ENCODE data around the gene GSK3B.
"Not testable (repeated sequence)": the region's sequence is repeated elsewhere in the genome, so short reads cannot be mapped to it uniquely, and the experiment has no call there.

The GSK3B gene

DNA sequence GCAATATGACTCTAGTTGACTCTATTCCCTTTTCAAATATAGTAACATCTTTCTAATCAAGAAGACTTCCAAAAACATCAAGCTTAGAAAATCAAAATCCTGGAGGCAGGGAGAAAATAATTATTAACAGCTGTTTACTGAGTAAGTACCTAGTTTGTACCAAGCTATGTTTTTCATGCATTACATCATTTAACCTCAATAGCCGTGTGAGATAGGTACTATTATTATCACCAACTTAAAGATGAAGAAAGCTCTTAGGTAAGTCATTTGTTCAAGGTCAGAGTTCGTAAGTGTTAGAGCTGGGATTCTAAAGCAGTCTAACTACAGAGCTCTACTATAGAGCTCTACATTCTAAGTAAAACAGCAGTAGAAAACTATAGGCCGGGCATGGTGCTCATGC, 41.6 kb downstream of the GSK3B start:
- DNase-seq (ENCODE audit: low read depth) = no peak

DNA sequence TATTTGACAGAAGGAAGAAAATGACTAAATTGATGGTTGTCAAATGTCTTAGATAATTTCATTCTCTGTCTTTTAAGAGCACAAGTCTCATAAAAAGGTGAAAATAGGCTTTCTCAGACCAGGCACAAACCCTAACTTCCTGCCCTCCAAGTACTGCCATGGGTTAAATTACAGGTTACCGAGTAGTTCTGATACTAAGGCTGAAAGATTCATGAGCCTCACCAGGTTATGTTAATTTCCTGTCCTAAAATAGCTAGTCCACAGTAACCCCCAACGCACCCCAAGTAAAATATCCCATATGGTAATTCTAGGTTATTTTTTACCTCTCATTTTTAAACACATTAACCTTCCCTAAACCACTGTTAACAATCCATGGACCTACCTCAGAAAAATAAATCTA, 42.0 kb downstream of the GSK3B start:
- no peak for DNase-seq (ENCODE audit: low read depth)

DNA sequence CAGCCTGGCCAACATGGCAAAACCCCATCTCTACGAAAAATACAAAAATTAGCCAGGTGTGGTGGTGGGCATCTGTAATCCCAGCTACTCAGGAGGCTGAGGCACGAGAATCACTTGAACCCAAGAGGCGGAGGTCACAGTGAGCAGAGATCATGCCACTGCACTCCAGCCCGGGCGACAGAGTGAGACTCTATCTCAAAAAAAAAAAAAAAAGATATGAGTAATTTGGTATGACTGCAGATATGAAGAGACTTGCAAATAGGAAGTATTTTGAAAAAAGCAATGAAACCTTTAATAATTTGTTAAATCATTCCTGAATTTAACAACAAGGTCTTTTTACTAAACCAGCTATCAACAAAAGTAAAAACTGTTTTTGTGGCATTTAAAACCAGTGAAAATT, 42.7 kb downstream of the GSK3B start:
- not testable (repeated sequence) for DNase-seq (ENCODE audit: low read depth)

DNA sequence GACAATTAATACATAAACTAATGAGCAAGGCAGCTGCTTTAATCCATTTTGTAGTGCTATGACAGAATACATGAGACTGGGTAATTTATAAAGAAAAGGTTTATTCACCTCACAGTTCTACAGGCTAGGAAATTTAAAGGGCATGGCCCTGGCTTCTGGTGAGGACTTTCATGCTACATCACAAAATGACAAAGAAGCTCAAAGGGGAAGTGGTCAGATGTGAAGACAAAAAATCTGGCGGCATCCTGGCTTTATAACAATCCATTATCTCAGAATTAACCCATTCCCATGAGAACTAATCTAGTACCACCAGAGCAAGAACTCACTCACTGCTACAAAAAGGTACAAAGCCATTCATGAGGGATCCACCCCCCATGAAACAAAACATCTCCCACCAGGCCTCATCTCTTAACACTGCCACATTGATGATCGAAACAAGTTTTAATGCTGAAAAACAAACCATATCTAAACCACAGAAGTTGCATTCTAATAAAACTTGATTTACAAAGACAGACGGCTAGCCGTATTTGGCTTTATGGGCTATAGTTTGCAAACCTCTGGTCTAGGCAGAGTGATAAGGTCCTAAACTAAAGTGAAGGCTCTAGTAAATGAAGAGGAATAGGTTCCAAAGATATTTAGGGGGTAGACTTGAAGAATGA, 44.2 kb downstream of the GSK3B start:
- no peak for DNase-seq (ENCODE audit: low read depth)

DNA sequence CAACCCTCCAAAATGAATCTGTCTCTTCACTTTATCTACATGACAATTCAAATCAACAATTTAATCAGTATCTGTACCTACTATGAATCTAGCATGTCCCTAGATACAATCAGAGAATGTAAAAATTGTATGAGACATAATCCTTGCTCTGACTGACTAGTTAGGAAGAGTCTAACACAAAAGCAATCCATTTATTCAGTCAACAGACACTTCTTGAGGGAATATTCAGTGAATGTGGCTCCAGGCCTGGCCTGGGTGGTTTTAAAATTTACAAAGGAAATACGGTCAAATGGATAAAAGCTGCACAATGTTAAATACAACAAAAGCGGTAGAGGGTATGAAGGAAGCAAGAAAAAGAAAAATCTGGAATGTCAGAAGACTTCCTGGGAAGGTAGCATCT, 45.2 kb downstream of the GSK3B start:
- DNase-seq (ENCODE audit: low read depth) = no peak

DNA sequence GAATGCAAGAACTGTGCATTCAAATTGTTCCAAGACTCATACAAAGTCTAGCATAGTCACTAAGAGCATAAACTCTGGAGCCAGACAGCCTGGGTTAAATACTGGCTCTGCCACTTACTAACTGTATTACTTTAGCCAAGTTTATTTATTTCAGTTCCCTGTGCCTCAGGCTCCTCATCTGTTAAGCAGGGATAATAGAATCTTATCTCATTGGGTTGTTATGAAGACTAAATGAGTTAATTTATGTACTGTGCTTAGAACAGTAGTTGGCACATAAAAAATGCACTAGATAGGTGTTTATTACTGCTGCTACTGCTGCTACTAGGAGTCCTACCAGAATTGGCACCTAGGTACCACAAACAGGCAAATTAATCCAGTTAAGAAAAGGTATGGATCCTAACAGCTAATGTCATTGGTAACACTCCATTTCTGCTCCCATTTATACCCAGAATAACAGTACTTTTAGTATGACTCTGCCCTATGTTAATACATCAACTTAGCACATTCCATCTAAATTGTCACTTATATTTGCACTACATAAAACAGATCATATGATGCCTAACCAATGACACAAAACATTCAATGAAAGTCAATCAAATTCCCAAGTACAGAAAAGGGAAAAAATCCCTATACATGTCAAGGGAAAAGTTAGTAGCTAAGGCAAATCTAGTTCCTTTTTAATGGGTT, 45.7 kb downstream of the GSK3B start:
- no peak for DNase-seq (ENCODE audit: low read depth)

DNA sequence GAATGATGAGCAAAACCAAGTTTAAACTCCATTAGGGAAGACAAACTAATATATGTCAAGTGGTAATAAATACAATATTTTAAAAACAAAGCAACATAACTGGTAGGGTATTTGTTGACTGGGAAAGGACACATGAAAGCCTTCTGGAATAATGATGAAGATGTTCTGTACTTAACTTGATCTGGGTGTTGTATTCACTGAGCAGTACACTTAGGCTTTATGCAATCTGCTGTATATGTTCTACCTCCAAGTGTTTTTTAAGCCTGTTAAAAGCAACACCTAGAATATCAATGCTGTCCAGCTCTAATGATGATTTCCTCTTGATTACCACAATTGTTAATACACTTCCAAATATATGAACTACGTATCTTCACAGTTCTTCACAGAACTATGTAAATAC, 46.6 kb downstream of the GSK3B start:
- no peak for DNase-seq (ENCODE audit: low read depth)

DNA sequence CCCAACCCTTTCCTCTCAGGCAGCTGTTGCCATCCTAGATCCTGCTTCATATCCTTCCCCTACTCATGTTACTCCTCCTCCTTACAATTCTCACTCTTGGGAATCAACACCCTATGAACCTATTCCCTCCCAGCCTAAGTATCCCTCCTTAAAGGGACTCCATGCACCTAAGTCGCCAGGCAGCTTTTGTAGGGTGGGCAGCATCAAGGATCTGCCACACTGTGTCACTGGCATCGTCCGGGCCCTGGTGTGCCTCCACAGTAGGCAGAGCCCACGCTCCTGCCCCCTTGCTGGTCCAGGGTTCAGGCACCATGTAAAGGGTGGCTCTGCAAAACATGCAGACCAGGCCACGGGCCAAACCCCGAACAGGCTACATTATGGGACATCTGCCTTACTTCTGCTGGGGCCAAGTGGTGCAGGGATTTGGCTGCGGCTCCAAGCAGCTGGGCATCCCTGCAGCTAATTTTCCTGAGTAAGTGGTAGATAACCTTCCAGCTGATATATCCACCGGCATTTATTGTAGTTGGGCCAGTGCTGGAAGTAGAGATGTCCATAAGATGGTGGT, 53.4 kb downstream of the GSK3B start:
- no peak for DNase-seq (ENCODE audit: low read depth)

DNA sequence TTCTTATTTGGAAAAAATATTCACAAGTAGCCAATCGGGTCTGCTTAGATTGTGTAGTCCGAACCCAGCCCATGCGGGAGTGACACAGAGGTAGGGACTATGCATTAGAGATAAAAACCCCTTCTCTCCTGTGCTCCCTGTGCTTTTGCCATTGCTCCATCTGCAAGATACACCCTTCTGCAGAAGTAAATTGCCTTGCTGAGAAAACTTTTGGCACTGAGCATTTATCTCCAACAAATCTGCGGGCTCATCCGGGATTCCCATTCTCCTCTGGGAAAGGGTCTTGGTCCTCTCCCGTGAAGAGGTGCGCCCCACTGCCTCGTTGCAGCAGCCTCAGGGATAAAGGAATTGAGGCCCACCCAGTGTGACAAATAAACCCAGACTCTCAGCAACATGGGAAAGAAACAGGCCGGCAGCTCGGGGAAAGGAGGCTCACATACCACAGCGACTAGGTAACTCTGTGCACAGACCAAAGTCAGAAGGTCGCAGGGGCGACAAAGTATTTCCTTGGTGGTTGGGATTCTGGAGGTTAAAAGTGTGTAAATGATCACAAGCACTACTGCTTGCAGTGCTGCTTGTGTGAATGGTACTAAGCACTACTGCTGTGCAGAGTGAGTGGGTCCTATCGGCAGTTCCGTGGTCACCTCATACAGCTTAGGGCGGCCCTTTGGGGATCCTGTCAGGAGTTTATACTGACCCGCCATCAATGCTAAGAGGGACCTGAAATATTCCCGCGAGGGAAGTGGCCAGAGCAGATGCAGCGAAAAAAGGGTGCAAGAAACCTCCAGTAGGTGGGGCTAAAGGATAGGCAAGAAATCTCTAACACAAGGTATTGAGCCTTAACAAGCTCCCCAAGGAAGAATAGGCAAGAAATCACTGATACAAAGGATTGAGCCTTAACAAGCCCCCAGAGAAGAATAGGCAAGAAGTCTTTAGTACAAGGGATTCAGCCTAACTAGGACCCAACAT, 54.3 kb downstream of the GSK3B start:
- no peak for DNase-seq (ENCODE audit: low read depth)

DNA sequence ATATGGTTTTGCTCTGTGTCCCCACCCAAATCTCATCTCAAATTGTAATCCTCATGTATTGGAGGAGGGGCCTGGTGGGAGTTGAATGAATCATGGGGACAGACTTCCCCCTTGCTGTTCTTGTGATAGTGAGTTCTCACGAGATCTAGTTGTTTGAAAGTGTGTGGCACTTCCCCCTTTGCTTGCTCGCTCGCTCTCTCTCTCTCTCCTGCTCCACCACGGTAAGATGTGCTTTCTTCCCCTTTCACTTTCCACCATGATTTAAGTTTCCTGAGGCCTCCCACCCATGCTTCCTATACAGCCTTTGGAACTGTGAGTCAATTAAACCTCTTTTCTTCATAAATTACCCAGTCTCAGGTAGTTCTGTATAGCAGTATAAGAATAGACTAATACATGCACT, 60.7 kb downstream of the GSK3B start:
- no peak for DNase-seq (ENCODE audit: low read depth)

DNA sequence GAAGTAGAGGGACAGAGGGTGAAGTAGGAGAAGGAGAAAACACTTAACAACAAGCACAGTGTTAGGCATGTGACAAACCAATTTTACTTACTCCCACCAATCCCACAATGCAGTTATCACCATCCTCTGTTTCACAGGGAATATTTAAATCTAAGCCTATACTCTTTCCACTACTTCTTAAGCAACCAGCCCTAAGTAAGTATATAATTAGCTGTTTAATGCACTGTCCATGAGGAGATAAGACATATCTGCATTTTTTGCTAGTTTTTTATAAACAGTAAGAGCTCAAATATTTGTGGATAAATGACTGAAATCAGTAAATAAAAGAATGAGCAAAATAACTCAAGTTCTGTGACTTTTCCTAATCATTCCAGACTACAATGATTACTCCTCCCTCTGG, 62.7 kb downstream of the GSK3B start:
- no peak for DNase-seq (ENCODE audit: low read depth)

DNA sequence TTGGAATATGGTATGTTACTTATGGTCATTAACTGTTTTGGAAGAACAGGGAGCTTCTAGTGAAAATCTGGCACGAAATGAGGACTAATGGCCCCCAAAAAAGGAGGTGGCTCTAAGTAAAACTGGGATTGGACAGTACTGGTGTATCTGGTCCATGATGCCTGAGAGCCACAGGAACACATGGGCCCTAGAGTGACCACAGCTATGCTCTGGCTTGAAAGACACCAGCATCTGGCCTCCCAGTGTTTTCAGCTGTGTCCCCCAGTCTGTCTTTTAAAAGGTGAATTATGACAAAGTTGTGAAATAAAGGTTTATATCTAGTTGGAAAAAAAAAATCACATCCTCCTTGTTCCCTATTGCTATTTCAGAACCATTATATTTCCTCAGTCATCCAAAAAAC, 64.5 kb downstream of the GSK3B start:
- DNase-seq (ENCODE audit: low read depth) = no peak

DNA sequence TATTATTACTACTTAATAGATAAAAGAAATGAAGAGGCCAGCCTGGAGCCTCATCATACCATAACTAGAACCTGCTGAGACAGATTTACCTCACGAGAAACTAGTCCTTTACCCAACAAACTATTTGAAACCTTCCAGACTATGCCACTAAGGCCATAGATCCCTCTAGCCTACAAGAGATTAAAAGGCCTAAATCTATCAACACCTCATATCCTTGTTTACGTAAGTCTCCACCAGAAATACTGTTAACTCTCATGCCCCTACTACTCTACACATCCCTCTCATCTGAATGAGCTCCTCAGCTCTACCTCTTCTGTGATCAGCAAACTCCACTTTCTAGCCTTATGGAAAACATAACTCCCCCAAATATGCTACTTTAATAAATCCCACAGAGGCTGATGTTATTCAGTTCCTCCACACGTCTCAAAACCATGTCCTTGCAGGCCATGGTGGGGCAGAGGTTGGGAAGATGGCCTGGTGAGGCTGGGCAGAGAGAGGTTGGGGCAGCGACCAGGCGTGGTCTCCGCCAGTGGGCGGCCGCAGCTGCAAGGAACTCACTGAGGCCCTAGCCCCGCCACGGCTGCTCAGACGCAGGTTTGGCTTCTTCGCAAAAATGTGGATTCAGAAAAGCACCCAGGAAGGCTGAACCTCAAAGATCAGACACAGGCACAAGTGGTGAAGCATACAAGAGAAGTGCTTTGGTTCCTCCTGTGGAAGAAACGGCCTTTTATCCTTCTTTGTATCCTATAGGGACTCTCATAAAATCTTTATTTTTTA, 65.8 kb downstream of the GSK3B start:
- DNase-seq (ENCODE audit: low read depth) = no peak

DNA sequence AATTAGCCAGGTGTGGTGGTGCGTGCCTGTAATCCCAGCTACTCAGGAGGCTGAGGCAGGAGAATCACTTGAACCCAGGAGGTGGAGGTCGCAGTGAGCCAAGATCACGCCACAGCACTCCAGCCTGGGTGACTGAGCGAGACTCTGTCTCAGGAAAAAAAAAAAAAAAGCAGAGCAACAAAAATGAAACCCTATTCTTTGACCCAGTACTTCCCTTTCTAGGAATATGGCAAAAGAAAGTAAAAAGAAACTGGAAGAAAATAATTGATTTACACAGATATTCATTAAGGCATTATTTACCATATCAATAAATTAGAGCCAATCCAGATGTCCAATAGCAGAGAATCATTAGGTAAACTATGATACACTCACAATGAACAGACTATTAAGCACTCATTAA, 67.0 kb downstream of the GSK3B start:
- DNase-seq (ENCODE audit: low read depth) = no peak

DNA sequence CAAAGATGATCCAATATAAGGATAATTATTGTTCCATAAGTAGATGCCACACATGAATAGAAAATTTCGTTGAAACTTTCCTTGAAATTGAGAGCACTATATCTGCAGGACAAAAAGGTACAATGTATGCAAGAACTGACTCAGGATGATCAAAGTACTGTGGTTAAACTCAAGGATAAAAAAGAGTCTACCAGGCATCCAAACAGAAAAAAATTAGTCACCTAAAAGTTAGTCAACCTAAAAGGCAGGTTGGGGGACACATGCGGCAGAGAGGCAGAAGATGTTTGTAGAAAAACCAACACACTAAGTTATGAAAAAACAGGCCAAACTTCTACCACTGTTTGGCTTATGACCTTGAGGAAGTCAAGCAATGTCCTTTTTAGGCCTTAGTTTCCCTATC, 68.7 kb downstream of the GSK3B start:
- no peak for DNase-seq (ENCODE audit: low read depth)

DNA sequence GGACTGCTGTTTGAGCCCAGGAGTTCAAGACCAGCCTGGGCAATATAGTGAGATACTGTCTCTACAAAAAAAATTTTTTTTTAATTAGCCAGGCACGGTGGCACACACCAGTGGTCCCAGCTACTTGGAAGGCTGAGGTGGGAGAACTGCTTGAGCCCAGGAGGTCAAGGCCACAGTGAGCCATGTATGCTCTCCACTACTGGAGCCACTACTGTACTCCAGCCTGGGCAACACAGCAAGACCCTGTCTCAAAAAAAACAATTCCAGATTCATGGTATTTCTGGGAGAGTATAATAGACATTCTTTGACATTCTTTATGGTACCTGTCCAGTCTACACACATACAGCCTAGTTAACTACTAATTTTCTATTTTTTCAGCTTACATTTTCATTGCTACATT, 70.1 kb downstream of the GSK3B start:
- DNase-seq (ENCODE audit: low read depth) = no peak

DNA sequence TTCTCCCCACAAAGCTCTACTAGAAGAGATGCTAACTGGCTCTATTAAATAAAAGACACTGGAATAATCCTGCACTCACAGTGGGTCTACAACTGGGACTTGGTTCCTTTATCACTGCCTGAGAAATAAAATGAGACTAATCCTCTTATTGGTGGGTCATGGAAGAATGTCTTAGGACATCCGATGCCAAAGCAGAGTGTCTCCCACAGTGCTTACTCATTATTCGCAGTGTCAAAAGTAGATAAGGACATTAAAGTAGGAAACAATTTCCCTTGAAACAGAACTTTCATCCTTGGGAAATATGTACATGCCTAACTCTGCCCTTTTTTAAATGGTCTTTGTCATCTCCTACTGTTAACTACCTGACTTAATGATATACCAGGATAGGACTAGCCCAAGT, 71.5 kb downstream of the GSK3B start:
- DNase-seq (ENCODE audit: low read depth) = no peak

DNA sequence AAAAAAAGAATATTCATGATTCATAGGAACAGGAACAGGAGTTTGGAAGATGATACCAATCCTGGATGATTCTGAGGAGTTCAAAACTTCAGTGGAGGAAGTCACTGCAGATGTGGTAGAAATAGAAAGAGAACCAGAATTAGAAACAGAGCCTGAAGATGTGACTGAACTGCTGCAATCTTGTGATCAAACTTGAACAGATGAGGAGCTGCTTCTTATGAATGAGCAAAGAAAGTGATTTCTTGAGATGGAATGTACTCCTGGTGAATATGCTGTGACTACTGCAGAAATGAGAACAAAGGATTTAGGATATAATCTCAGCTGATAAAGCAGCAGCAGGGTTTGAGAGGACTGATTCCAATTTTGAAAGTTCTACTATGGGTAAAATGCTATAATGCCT, 72.7 kb downstream of the GSK3B start:
- no peak for DNase-seq (ENCODE audit: low read depth)

DNA sequence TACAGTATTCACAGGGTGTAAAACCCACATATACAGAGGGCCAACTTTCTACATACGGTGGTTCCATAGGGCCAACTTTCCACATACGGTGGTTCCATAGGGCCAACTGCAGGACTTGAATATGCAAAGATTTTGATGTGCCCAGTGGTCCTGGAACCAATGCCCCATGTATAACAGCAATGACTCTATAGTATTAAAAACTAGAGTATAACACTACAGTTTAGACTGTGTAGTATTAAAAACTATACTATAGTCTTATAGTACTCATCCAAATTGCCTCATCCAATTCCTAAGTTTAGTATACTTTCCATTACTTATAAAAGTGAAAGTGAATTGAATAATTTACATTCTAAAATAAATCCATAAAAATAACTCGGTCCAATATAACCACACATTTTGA, 75.9 kb downstream of the GSK3B start:
- no peak for DNase-seq (ENCODE audit: low read depth)

DNA sequence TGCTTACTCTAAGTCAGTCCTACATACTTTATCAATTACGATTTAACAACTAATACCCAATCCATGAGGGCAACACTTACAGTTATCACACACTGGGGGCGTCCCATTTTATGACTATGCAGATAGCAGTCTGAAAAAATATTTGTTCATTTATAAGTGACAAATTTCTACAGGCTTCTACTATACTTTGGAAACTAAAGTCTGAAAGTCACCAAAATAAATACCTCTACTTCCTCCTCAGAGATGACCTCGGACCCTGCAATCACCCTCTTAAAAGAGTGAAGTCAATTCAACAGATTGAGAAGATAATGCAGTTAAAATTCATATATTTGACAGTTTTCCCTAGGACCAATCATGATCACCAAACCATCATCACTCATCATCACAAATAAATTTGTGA, 76.6 kb downstream of the GSK3B start:
- DNase-seq (ENCODE audit: low read depth) = no peak

DNA sequence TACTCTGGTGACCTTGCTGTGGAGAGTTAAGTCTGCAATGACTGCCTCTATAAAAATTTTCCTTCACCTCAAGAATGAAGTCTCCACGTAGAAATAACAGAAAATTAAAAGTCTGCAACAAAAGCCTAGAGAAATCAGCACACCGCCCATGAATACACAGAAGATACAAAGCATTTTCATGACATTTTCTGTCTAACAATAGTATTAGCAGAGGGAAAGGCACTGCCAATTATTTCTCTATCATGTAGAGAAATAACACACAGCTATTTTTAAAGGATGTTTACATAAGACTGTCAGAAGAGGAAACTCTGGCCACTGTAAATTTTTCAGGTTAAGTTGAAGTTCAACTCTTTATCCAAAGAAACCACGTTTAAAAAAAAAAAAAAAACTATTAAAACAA, 80.8 kb downstream of the GSK3B start:
- DNase-seq (ENCODE audit: low read depth) = no peak

DNA sequence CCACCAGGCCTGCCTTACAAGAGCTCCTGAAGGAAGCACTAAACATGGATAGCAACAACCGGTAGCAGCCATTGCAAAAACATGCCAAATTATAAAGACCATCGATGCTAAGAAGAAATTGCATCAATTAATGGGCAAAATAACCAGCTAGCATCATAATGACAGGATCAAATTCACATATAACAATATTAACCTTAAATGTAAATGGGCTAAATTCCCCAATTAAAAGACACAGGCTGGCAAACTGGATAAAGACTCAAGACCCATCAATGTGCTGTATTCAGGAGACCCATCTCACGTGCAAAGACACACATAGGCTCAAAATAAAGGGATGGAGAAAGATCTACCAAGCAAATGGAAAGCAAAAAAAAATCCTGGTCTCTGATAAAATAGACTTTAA, 88.5 kb downstream of the GSK3B start:
- not testable (repeated sequence) for DNase-seq (ENCODE audit: low read depth)
